HCT116 (cell line): Measurements from ENCODE around the gene DMD.

Source experiments
- CBX3 ChIP-seq: IDR thresholded peaks from 2 replicates; pipeline ENCODE4 v1.6.1; 2012; ENCODE audit warnings: low read depth
- CTCF ChIP-seq, 3 experiments: fragments of 200-600 bp in 1 of 3; sonication (generic) in 1 of 3; IDR thresholded peaks in 2 of 3; conservative IDR thresholded peaks in 1 of 3; 2 replicates each; pipeline ENCODE4 v1.5.1; 2012 to 2017; ENCODE audit warnings: low read depth in 2 of 3, low read length in 2 of 3, antibody characterized with exemption in 1 of 3, borderline replicate concordance in 1 of 3, control low read depth in 1 of 3, mild to moderate bottlenecking in 1 of 3, mixed read lengths in 1 of 3, mixed run types in 1 of 3, moderate library complexity in 1 of 3; ENCODE audit not compliant: insufficient read depth in 1 of 3
- EGR1 ChIP-seq: IDR thresholded peaks from 2 replicates; pipeline ENCODE4 v1.6.1; 2012; ENCODE audit warnings: low read depth
- ELF1 ChIP-seq: IDR thresholded peaks from 2 replicates; pipeline ENCODE4 v1.6.1; 2012; ENCODE audit warnings: low read depth, borderline replicate concordance
- JUND ChIP-seq: IDR thresholded peaks from 2 replicates; pipeline ENCODE4 v1.6.1; 2012
- MAX ChIP-seq: IDR thresholded peaks from 2 replicates; pipeline ENCODE4 v1.6.1; 2012
- POLR2A ChIP-seq: IDR thresholded peaks from 2 replicates; pipeline ENCODE4 v1.7.0; 2011; ENCODE audit warnings: borderline replicate concordance; ENCODE audit not compliant: insufficient read depth, insufficient read length; ENCODE audit errors: extremely low read depth
- POLR2AphosphoS5 ChIP-seq: IDR thresholded peaks from 2 replicates; pipeline ENCODE4 v1.6.1; 2011; ENCODE audit warnings: mild to moderate bottlenecking, low read depth, low read length, moderate library complexity
- RAD21 ChIP-seq: IDR thresholded peaks from 2 replicates; pipeline ENCODE4 v1.6.1; 2012; ENCODE audit warnings: low read depth, mild to moderate bottlenecking
- REST ChIP-seq: IDR thresholded peaks from 2 replicates; pipeline ENCODE4 v1.6.1; 2012; ENCODE audit warnings: low read depth
- SP1 ChIP-seq: IDR thresholded peaks from 2 replicates; pipeline ENCODE4 v1.6.1; 2012; ENCODE audit warnings: low read depth
- SRF ChIP-seq: IDR thresholded peaks from 2 replicates; pipeline ENCODE4 v1.6.1; 2012; ENCODE audit warnings: low read depth
- ZNF274 ChIP-seq: fragments of 200-500 bp; sonication (Bioruptor generic); IDR thresholded peaks from 2 replicates; pipeline ENCODE4 v1.6.1; 2014; ENCODE audit warnings: mild to moderate bottlenecking, low read depth, low read length, inconsistent platforms

- TF ChIP-seq POLR2AphosphoS5 = no peak
- TF ChIP-seq RAD21 = no peak
- TF ChIP-seq EGR1 = no peak
- no peak for TF ChIP-seq SRF
- TF ChIP-seq CTCF (IDR thresholded peaks at IDR 0.05 in 2 of 3, conservative IDR thresholded peaks at IDR 0.05 in 1 of 3; ENCODE audit: borderline replicate concordance in 1 of 3, insufficient read depth in 1 of 3, low read depth in 2 of 3, low read length in 2 of 3) = no peak
- no peak for TF ChIP-seq JUND
- no peak for TF ChIP-seq POLR2A
- TF ChIP-seq REST = no peak
- TF ChIP-seq ZNF274 = no peak
- no peak for TF ChIP-seq MAX
- no peak for TF ChIP-seq ELF1
- TF ChIP-seq CBX3 = no peak
- no peak for TF ChIP-seq SP1
Measured at GRCh38 chrX:32141841-32142240, 1069.5 kb downstream of the DMD start.
